HUES48 (cell line): Measurements from ENCODE around the gene AXIN2.

ENCODE experiments used
- H3K27ac ChIP-seq: one replicate; pipeline ENCODE4 v1.7.0; 2013; ENCODE audit warnings: low read depth, low read length, inconsistent platforms
- H3K27me3 ChIP-seq: 2 replicates; pipeline ENCODE4 v1.6.1; 2013; ENCODE audit warnings: mild to moderate bottlenecking, low read length; ENCODE audit not compliant: control insufficient read depth, insufficient read depth
- H3K36me3 ChIP-seq: 2 replicates; pipeline ENCODE4 v1.6.1; 2013; ENCODE audit warnings: low read length; ENCODE audit not compliant: control insufficient read depth, insufficient read depth
- H3K4me1 ChIP-seq: 2 replicates; pipeline ENCODE4 v1.6.1; 2013; ENCODE audit warnings: mild to moderate bottlenecking, low read length; ENCODE audit not compliant: control insufficient read depth, insufficient read depth
- H3K4me3 ChIP-seq: 2 replicates; pipeline ENCODE4 v1.5.1; 2013; ENCODE audit warnings: mild to moderate bottlenecking, low read depth, low read length
- H3K9ac ChIP-seq: 2 replicates; pipeline ENCODE4 v1.6.1; 2013; ENCODE audit warnings: mild to moderate bottlenecking, low read depth, low read length, moderate library complexity
- H3K9me3 ChIP-seq: 2 replicates; pipeline ENCODE4 v1.6.1; 2013; ENCODE audit warnings: low read length; ENCODE audit not compliant: control insufficient read depth, insufficient read depth

Gene AXIN2, protein sequence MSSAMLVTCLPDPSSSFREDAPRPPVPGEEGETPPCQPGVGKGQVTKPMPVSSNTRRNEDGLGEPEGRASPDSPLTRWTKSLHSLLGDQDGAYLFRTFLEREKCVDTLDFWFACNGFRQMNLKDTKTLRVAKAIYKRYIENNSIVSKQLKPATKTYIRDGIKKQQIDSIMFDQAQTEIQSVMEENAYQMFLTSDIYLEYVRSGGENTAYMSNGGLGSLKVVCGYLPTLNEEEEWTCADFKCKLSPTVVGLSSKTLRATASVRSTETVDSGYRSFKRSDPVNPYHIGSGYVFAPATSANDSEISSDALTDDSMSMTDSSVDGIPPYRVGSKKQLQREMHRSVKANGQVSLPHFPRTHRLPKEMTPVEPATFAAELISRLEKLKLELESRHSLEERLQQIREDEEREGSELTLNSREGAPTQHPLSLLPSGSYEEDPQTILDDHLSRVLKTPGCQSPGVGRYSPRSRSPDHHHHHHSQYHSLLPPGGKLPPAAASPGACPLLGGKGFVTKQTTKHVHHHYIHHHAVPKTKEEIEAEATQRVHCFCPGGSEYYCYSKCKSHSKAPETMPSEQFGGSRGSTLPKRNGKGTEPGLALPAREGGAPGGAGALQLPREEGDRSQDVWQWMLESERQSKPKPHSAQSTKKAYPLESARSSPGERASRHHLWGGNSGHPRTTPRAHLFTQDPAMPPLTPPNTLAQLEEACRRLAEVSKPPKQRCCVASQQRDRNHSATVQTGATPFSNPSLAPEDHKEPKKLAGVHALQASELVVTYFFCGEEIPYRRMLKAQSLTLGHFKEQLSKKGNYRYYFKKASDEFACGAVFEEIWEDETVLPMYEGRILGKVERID

DNA sequence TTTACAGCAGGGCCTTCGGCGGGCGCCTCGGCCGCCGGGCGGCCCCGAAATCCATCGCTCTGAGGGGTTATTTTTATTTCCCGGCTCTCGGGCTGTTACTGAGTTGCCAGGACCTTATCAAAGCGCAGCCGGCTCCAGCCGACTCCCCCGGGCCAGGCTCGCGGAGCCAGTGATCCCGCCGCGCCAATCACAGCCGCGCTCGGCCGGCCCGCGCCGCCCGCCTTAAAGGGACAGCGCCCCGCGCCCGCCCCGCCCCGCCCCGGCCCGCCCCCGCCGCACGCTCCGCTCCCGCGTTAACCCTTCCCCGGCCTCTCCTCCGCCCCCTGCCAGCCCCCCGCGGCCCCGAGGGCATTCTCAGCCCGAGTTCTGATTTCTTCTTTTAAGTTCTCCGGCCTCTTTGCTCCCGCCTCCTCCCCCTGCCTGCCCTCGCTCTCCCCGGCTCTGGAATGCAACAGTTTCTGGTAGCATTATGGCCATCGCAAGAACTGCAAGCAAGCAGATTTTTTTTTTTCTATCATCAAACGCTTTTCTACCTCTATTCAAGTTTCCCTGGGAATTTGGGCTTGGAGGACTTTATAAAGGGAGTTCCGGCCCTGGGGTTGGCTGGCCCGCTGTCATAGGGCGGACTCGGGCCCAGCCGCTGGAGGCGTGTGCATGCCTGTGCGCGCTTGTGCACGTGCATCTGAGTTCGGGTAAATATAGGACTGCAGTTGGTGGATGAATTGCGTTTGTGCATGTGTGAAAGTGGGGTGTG is at the start of gene AXIN2:
Gene AXIN2 (minus strand): TSS at position 197 of the 754 bp plus-strand sequence. CDS start 3,028 bp downstream, outside the sequence.
- H3K9ac ChIP-seq = peak within 1 kb of the TSS; percentile 25; the same call in 1 of the 2 replicates
- peaks cover 16% of the 10 kb centered on the region for H3K36me3 ChIP-seq
- peaks cover 32% of the 10 kb centered on the region for H3K4me1 ChIP-seq
- peak within 1 kb of the TSS; percentile 95 for H3K27ac ChIP-seq
- H3K4me3 ChIP-seq = peak within 1 kb of the TSS; percentile 90
- H3K27me3 ChIP-seq = no peaks in the 10 kb centered on the region; the same call in 1 of the 2 replicates
- no peaks in the 10 kb centered on the region for H3K9me3 ChIP-seq

- Histone ChIP-seq H3K9me3 (no peaks in the 10 kb centered on the region), H3K27me3 (no peaks in the 10 kb centered on the region)
Measured at GRCh38 chr17:65609749-65610148, 48.3 kb upstream of the AXIN2 start.

GRCh38 chr17:65609286-65609685 is 47.8 kb upstream of the AXIN2 start:
- Histone ChIP-seq H3K27me3 (no peaks in the 10 kb centered on the region), H3K9me3 (no peaks in the 10 kb centered on the region), H3K27ac (no peak overlapping the region), H3K36me3 (no peaks in the 10 kb centered on the region), H3K4me1 (no peaks in the 10 kb centered on the region), H3K9ac (no peak overlapping the region), H3K4me3 (no peak overlapping the region)

More at GRCh38 chr17:65609749-65610148, 48.3 kb upstream of the AXIN2 start:
- Histone ChIP-seq H3K27ac (no peak overlapping the region), H3K9ac (no peak overlapping the region), H3K4me3 (no peak overlapping the region), H3K4me1 (no peaks in the 10 kb centered on the region), H3K36me3 (no peaks in the 10 kb centered on the region)

GRCh38 chr17:65604070-65604469 is 42.6 kb upstream of the AXIN2 start:
- no peak overlapping the region for H3K27ac ChIP-seq
- H3K9ac ChIP-seq = no peak overlapping the region
- no peak overlapping the region for H3K4me3 ChIP-seq
- peaks cover 5% of the 10 kb centered on the region; the same call in 1 of the 2 replicates for H3K4me1 ChIP-seq
- no peaks in the 10 kb centered on the region for H3K36me3 ChIP-seq
- H3K9me3 ChIP-seq = no peaks in the 10 kb centered on the region
- no peaks in the 10 kb centered on the region for H3K27me3 ChIP-seq

GRCh38 chr17:65601881-65602280 is 40.4 kb upstream of the AXIN2 start:
- Histone ChIP-seq H3K36me3 (no peaks in the 10 kb centered on the region), H3K4me1 (peaks cover 5% of the 10 kb centered on the region; the same call in 1 of the 2 replicates), H3K4me3 (no peak overlapping the region), H3K27ac (no peak overlapping the region), H3K27me3 (no peaks in the 10 kb centered on the region), H3K9ac (no peak overlapping the region), H3K9me3 (no peaks in the 10 kb centered on the region)

- Histone ChIP-seq H3K36me3 (no peaks in the 10 kb centered on the region), H3K4me3 (no peak overlapping the region), H3K27me3 (no peaks in the 10 kb centered on the region), H3K9me3 (no peaks in the 10 kb centered on the region), H3K4me1 (peaks cover 5% of the 10 kb centered on the region; the same call in 1 of the 2 replicates), H3K9ac (no peak overlapping the region), H3K27ac (no peak overlapping the region)
Measured at GRCh38 chr17:65601145-65601544, 39.7 kb upstream of the AXIN2 start.

- H3K4me1 ChIP-seq = peaks cover 5% of the 10 kb centered on the region; the same call in 1 of the 2 replicates
- H3K27ac ChIP-seq = no peak overlapping the region
- no peaks in the 10 kb centered on the region for H3K36me3 ChIP-seq
- H3K9ac ChIP-seq = no peak overlapping the region
- no peaks in the 10 kb centered on the region for H3K9me3 ChIP-seq
- H3K4me3 ChIP-seq = no peak overlapping the region
- H3K27me3 ChIP-seq = no peaks in the 10 kb centered on the region
Measured at GRCh38 chr17:65600518-65600917, 39.1 kb upstream of the AXIN2 start.

DNA sequence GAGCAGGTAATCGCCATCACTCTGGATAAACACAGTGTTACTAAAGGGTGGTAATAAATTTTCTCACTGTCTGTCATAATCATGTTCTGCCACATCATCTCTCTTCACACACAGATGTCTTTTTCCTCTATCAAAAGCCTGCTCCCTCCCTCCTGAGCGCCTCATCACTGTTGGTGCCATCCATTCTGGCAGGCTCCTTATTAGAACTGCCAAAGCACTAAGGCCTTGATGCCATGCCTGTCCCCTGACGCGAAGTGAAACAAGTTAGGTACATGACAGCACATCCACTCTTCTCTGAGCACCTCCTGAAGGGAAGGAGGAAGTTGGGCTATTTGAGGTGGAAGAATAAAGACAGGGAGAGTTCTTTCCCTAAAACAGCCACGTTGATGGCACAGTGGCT is 38.2 kb upstream of the AXIN2 start:
- Histone ChIP-seq H3K4me1 (peaks cover 8% of the 10 kb centered on the region), H3K9ac (no peak overlapping the region), H3K4me3 (no peak overlapping the region), H3K9me3 (no peaks in the 10 kb centered on the region), H3K36me3 (no peaks in the 10 kb centered on the region), H3K27ac (no peak overlapping the region), H3K27me3 (no peaks in the 10 kb centered on the region)

GRCh38 chr17:65598746-65599145 is 37.3 kb upstream of the AXIN2 start:
- H3K36me3 ChIP-seq = no peaks in the 10 kb centered on the region

GRCh38 chr17:65595071-65595656 is 33.7 kb upstream of the AXIN2 start:
- Histone ChIP-seq H3K27me3 (no peaks in the 10 kb centered on the region; the same call in 1 of the 2 replicates), H3K27ac (peak overlapping the region; percentile 81), H3K9me3 (no peaks in the 10 kb centered on the region), H3K9ac (no peak overlapping the region), H3K4me1 (peaks cover 30% of the 10 kb centered on the region), H3K36me3 (no peaks in the 10 kb centered on the region), H3K4me3 (no peak overlapping the region)

More at GRCh38 chr17:65598746-65599145, 37.3 kb upstream of the AXIN2 start:
- H3K4me3 ChIP-seq = no peak overlapping the region
- H3K27ac ChIP-seq = no peak overlapping the region
- H3K9me3 ChIP-seq = no peaks in the 10 kb centered on the region
- no peaks in the 10 kb centered on the region for H3K27me3 ChIP-seq
- no peak overlapping the region for H3K9ac ChIP-seq
- peaks cover 17% of the 10 kb centered on the region for H3K4me1 ChIP-seq
